H9 (cell line): ENCODE data around the gene RABGAP1L. TPM values are rescaled to one million over a fixed set of nuclear protein-coding genes. Genes with fewer than 3 reads are reported as not detected.

ENCODE experiments used
- DNase-seq: peaks from one replicate; pipeline ENCODE4 v3.0.0-alpha.2; 2017
- H2AFZ ChIP-seq: one replicate; pipeline ENCODE4 v1.6.1; 2013; ENCODE audit warnings: mild to moderate bottlenecking, low read length, control low read depth, moderate library complexity
- H2AK5ac ChIP-seq: 2 replicates; pipeline ENCODE4 v1.6.1; 2013; ENCODE audit warnings: low read length, control low read depth, mixed read lengths; ENCODE audit not compliant: insufficient read length
- H2BK120ac ChIP-seq: one replicate; pipeline ENCODE4 v1.6.1; 2013; ENCODE audit warnings: low read depth, mild to moderate bottlenecking, low read length, control low read depth, inconsistent platforms; ENCODE audit not compliant: poor library complexity, severe bottlenecking
- H2BK12ac ChIP-seq: 2 replicates; pipeline ENCODE4 v1.6.1; 2013; ENCODE audit warnings: low read length, control low read depth, mixed read lengths, low read depth; ENCODE audit not compliant: insufficient read length
- H2BK15ac ChIP-seq: 2 replicates; pipeline ENCODE4 v1.6.1; 2013; ENCODE audit warnings: low read depth, low read length, control low read depth
- H2BK20ac ChIP-seq: one replicate; pipeline ENCODE4 v1.6.1; 2013; ENCODE audit warnings: low read depth, mild to moderate bottlenecking, low read length, control low read depth, inconsistent platforms; ENCODE audit not compliant: poor library complexity, severe bottlenecking
- H2BK5ac ChIP-seq: 2 replicates; pipeline ENCODE4 v1.6.1; 2013; ENCODE audit warnings: low read length, control low read depth, mixed read lengths; ENCODE audit not compliant: insufficient read length
- H3K14ac ChIP-seq: 2 replicates; pipeline ENCODE4 v1.6.1; 2013; ENCODE audit warnings: low read length, control low read depth; ENCODE audit not compliant: insufficient read depth
- H3K18ac ChIP-seq: 2 replicates; pipeline ENCODE4 v1.6.1; 2013; ENCODE audit warnings: low read depth, mild to moderate bottlenecking, mixed read lengths, low read length, control low read depth; ENCODE audit not compliant: insufficient read length
- H3K23ac ChIP-seq: 2 replicates; pipeline ENCODE4 v1.6.1; 2013; ENCODE audit warnings: low read length, control low read depth, mixed read lengths, low read depth; ENCODE audit not compliant: insufficient read length
- H3K23me2 ChIP-seq: 2 replicates; pipeline ENCODE4 v1.6.1; 2013; ENCODE audit warnings: low read depth, mild to moderate bottlenecking, mixed read lengths, low read length, control low read depth; ENCODE audit not compliant: insufficient read length, poor library complexity, severe bottlenecking
- H3K27ac ChIP-seq: 2 replicates; pipeline ENCODE4 v1.5.1; 2013; ENCODE audit warnings: low read length, control low read depth, mixed read lengths, low read depth; ENCODE audit not compliant: insufficient read length
- H3K27me3 ChIP-seq: 2 replicates; pipeline ENCODE4 v1.6.1; 2013; ENCODE audit warnings: low read length, control low read depth, inconsistent platforms; ENCODE audit not compliant: insufficient read depth
- H3K4ac ChIP-seq: 2 replicates; pipeline ENCODE4 v1.6.1; 2013; ENCODE audit warnings: low read depth, mild to moderate bottlenecking, control low read depth, inconsistent platforms, low read length, moderate library complexity
- H3K4me1 ChIP-seq: 2 replicates; pipeline ENCODE4 v1.6.1; 2013; ENCODE audit warnings: low read length, control low read depth, inconsistent platforms; ENCODE audit not compliant: insufficient read depth
- H3K4me2 ChIP-seq: 2 replicates; pipeline ENCODE4 v1.6.1; 2013; ENCODE audit warnings: low read length, control low read depth, mixed read lengths; ENCODE audit not compliant: insufficient read length, insufficient read depth
- H3K56ac ChIP-seq: 2 replicates; pipeline ENCODE4 v1.6.1; 2013; ENCODE audit warnings: low read depth, mild to moderate bottlenecking, mixed read lengths, low read length, control low read depth; ENCODE audit not compliant: insufficient read length
- H3K79me1 ChIP-seq: 2 replicates; pipeline ENCODE4 v1.6.1; 2013; ENCODE audit warnings: low read depth, mild to moderate bottlenecking, moderate library complexity, low read length, control low read depth, inconsistent platforms; ENCODE audit not compliant: insufficient read depth, poor library complexity, severe bottlenecking
- H3K79me2 ChIP-seq: 2 replicates; pipeline ENCODE4 v1.6.1; 2013; ENCODE audit warnings: low read length, control low read depth, inconsistent platforms; ENCODE audit not compliant: insufficient read depth
- H3K9ac ChIP-seq: 2 replicates; pipeline ENCODE4 v1.6.1; 2013; ENCODE audit warnings: low read length, control low read depth, mixed read lengths; ENCODE audit not compliant: insufficient read length; ENCODE audit errors: extremely low read depth
- H3K9me3 ChIP-seq: one replicate; pipeline ENCODE4 v1.6.1; 2013; ENCODE audit warnings: low read depth, low read length, inconsistent platforms; ENCODE audit not compliant: control insufficient read depth
- H3T11ph ChIP-seq: one replicate; pipeline ENCODE4 v1.6.1; 2013; ENCODE audit warnings: mild to moderate bottlenecking, low read length, control low read depth, inconsistent platforms
- H4K20me1 ChIP-seq: one replicate; pipeline ENCODE4 v1.6.1; 2013; ENCODE audit not compliant: control insufficient read depth, insufficient read length, insufficient read depth
- H4K5ac ChIP-seq: 2 replicates; pipeline ENCODE4 v1.6.1; 2013; ENCODE audit warnings: low read depth, mild to moderate bottlenecking, mixed read lengths, low read length, control low read depth; ENCODE audit not compliant: insufficient read length
- H4K8ac ChIP-seq: replicated peaks from 2 replicates; pipeline ENCODE4 v1.6.1; 2013; ENCODE audit warnings: low read length, control low read depth, mixed read lengths, low read depth; ENCODE audit not compliant: insufficient read length
- H4K91ac ChIP-seq: 2 replicates; pipeline ENCODE4 v1.6.1; 2013; ENCODE audit warnings: low read depth, mild to moderate bottlenecking, moderate library complexity, mixed read lengths, low read length, control low read depth; ENCODE audit not compliant: insufficient read length
- H3K27ac Mint-ChIP-seq, 3 experiments: 2 replicates in 2 of 3; 3 replicates in 1 of 3; pipeline ENCODE4 v1.8.0; 2020 to 2021; ENCODE audit warnings: mixed read lengths in 3 of 3, mild to moderate bottlenecking in 1 of 3, moderate library complexity in 1 of 3
- H3K27me3 Mint-ChIP-seq: 2 replicates; pipeline ENCODE4 v1.8.0; 2021; ENCODE audit warnings: low read depth, mild to moderate bottlenecking, moderate library complexity, mixed read lengths
- H3K36me3 Mint-ChIP-seq, 3 experiments: 2 replicates in 2 of 3; 3 replicates in 1 of 3; pipeline ENCODE4 v1.8.0; 2020 to 2021; ENCODE audit warnings: low read depth in 3 of 3, mixed read lengths in 3 of 3; ENCODE audit not compliant: insufficient read depth in 1 of 3
- H3K4me1 Mint-ChIP-seq, 2 experiments: 2 replicates each; pipeline ENCODE4 v1.8.0; 2020; ENCODE audit warnings: mixed read lengths in 2 of 2
- H3K4me3 Mint-ChIP-seq, 2 experiments: 2 replicates in 1 of 2; 3 replicates in 1 of 2; pipeline ENCODE4 v1.8.0; 2020 to 2021; ENCODE audit warnings: mild to moderate bottlenecking in 2 of 2, mixed read lengths in 2 of 2, moderate library complexity in 1 of 2
- H3K9me3 Mint-ChIP-seq, 2 experiments: 2 replicates in 1 of 2; 3 replicates in 1 of 2; pipeline ENCODE4 v1.8.0; 2020; ENCODE audit warnings: mild to moderate bottlenecking in 2 of 2, mixed read lengths in 2 of 2, moderate library complexity in 1 of 2
- CTCF ChIP-seq: fragments of 200-600 bp; sonication (generic); conservative IDR thresholded peaks from 3 replicates; pipeline ENCODE4 v1.8.0; 2021; ENCODE audit warnings: antibody characterized with exemption, mild to moderate bottlenecking
- WGBS: extraction: QIAGEN DNeasy Blood & Tissue Kit; methylation state at CpG from one replicate; pipeline ENCODE4 v1.1.7; 2013; ENCODE audit warnings: missing lambda C conversion rate, low lambda C conversion rate, mixed read lengths; ENCODE audit not compliant: insufficient read length; ENCODE audit errors: extremely low coverage; 5-methylcytosine and 5-hydroxymethylcytosine counted together
- total RNA-seq: library from RNA; stranded (reverse); gene quantifications from 2 replicates; pipeline ENCODE4 v1.2.1, GENCODE V29; 2021

The RABGAP1L gene
- total RNA-seq, 1 experiment from 2014 or later: 147 TPM

DNA sequence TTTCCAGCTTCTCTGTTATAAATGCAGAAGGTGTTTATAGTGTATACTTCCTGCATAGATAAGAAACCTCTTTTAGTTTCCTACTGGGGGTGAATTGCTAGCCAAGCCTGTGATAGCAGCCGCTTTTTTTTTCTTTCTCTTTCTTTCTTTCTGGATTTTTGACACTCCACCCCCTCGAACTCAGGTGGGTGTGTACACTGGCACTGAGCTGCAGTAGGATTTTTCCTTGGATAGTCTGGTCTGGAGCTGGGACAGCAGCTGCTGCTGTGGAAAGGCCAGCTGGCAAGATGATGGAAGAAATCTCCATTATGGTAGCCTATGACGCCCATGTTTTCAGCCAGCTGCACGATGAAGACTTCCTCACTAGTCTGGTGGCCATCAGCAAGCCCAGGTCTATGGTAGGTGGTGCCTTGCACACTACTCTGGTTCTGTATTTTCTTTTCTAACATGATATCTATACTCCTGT lies 717.9 kb downstream of the RABGAP1L start:
- no peaks in the 10 kb centered on the region for H4K20me1 ChIP-seq
- H3K4me1 ChIP-seq: peaks cover 9% of the 10 kb centered on the region; the same call in 1 of the 2 replicates
- H4K5ac ChIP-seq: no peak overlapping the region
- Mint-ChIP-seq H3K36me3 (peaks cover 19 to 57% (median 54%) of the 10 kb centered on the region in 3 experiments), H3K9me3 (no peaks in the 10 kb centered on the region; a peak in 1 of 5 replicates), H3K4me3 (peak overlapping the region; percentile 90 to 95), H3K27me3 (no peaks in the 10 kb centered on the region), H3K4me1 (peaks cover 39 to 49% of the 10 kb centered on the region in 2 experiments), H3K27ac (peak overlapping the region; percentile 84 to 97 (median 90))
- H2BK20ac ChIP-seq: no peak overlapping the region
- H3K56ac ChIP-seq: no peak overlapping the region
- no peak for DNase-seq
- H3K79me1 ChIP-seq: no peaks in the 10 kb centered on the region
- no peaks in the 10 kb centered on the region for H3K27me3 ChIP-seq
- WGBS: no CpG with 5 or more reads among the region's 4 CpGs
- no peak overlapping the region for H2BK12ac ChIP-seq
- peaks cover 23% of the 10 kb centered on the region; the same call in 1 of the 2 replicates for H3K79me2 ChIP-seq
- no peak overlapping the region for H2BK15ac ChIP-seq
- H3K23me2 ChIP-seq: peaks cover 4% of the 10 kb centered on the region
- peak overlapping the region; percentile 54 for H3K9ac ChIP-seq
- no peak overlapping the region for H2AK5ac ChIP-seq
- no peak overlapping the region for H2BK120ac ChIP-seq
- no peak overlapping the region for H3K4ac ChIP-seq
- H3T11ph ChIP-seq: no peak overlapping the region
- no peak overlapping the region for H4K8ac ChIP-seq
- no peak overlapping the region for H3K14ac ChIP-seq
- H3K27ac ChIP-seq: no peak overlapping the region
- no peak overlapping the region for H3K23ac ChIP-seq
- H2AFZ ChIP-seq: no peak overlapping the region
- peak overlapping the region; percentile 82 for H3K4me2 ChIP-seq
- no peak for TF ChIP-seq CTCF
- H4K91ac ChIP-seq: no peak overlapping the region
- H2BK5ac ChIP-seq: no peak overlapping the region
- H3K18ac ChIP-seq: no peak overlapping the region
- no peaks in the 10 kb centered on the region for H3K9me3 ChIP-seq
